ENCODE results near the gene CPNE4. TPM values are rescaled to one million over a fixed set of nuclear protein-coding genes. Genes with fewer than 3 reads are reported as not detected.

The CPNE4 gene
- total and polyA plus RNA-seq, 4 donors, result 0.02 to 1.6 (median 0.29) TPM

DNA sequence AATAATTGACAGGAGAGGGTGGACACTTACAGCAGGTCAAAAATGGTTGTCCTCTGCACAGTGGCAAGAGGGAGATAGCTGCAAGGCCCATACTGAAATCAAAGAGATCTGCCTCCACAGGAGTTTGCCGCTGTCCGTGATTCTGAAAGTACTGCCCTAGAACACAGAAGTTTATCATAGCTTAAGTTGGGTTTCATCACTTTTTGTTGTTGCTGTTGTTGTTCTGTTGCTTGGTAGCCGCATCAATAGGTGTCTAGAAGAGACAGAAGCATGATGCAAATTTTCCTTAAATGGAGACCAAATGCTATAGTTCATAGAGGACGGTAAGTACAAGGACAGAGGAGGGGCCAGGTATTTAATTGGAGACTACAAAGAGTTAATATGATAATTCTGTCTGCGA, 412.1 kb downstream of the CPNE4 start:
- no peak overlapping the region for H3K27ac ChIP-seq (ENCODE audit: low read depth in 1 of 2, low read length in 1 of 2)
- TF ChIP-seq CTCF (IDR thresholded peaks at IDR 0.05; ENCODE audit: control extremely low read depth, extremely low read depth), result no peak
- no peak overlapping the region for H3K9ac ChIP-seq (ENCODE audit: insufficient read depth in 1 of 2, low read length in 2 of 2)
- H3K4me1 ChIP-seq (ENCODE audit: control insufficient read depth in 5 of 5, insufficient read depth in 5 of 5, low read length in 5 of 5), result no peaks in the 10 kb centered on the region
- H3K9me3 ChIP-seq (ENCODE audit: control insufficient read depth in 4 of 4, insufficient read depth in 3 of 4, low read length in 3 of 4), result no peaks in the 10 kb centered on the region
- ATAC-seq (ENCODE audit: insufficient read depth, low FRiP score) (no peak), DNase-seq (no peak)
- WGBS, 2 donors, result 88 to 95% methylated on average over 5 of the region's 5 CpGs
- H3K27me3 ChIP-seq (ENCODE audit: control insufficient read depth in 3 of 3, insufficient read depth in 3 of 3, low read length in 2 of 3), result peaks cover 0 to 2% (median 0%) of the 10 kb centered on the region in 3 donors
- no peaks in the 10 kb centered on the region for H3K36me3 ChIP-seq (ENCODE audit: control insufficient read depth in 4 of 4, insufficient read depth in 4 of 4, low read length in 4 of 4)
- no peak overlapping the region for H3K4me3 ChIP-seq

DNA sequence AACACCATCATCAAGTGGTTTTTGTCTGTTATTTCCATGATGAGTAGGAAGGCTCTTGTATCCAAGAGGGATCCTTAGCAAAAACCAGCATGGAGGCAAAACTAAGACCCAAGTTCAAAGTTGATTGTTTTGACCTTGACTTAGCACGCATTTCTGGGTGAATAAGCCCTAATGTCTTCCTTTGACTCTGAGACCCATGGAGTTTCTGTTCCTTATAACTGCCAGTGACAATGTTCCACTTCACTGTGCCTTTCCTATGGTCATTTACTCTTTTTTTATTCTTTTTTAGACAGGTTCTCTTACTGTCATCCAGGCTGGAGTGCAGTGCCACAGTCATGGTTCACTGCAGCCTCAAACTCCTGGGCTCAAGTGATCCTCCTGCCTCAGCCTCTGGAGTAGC, 413.8 kb downstream of the CPNE4 start:
- TF ChIP-seq CTCF (IDR thresholded peaks at IDR 0.05; ENCODE audit: control extremely low read depth, extremely low read depth), result no peak
- Histone ChIP-seq H3K9ac (ENCODE audit: insufficient read depth in 1 of 2, low read length in 2 of 2) (no peak overlapping the region), H3K9me3 (ENCODE audit: control insufficient read depth in 4 of 4, insufficient read depth in 3 of 4, low read length in 3 of 4) (no peaks in the 10 kb centered on the region), H3K4me1 (ENCODE audit: control insufficient read depth in 5 of 5, insufficient read depth in 5 of 5, low read length in 5 of 5) (no peaks in the 10 kb centered on the region), H3K27me3 (ENCODE audit: control insufficient read depth in 3 of 3, insufficient read depth in 3 of 3, low read length in 2 of 3) (peaks cover 0 to 2% (median 0%) of the 10 kb centered on the region in 3 donors), H3K4me3 (no peak overlapping the region), H3K36me3 (ENCODE audit: control insufficient read depth in 4 of 4, insufficient read depth in 4 of 4, low read length in 4 of 4) (no peaks in the 10 kb centered on the region), H3K27ac (ENCODE audit: low read depth in 1 of 2, low read length in 1 of 2) (no peak overlapping the region)
- 74 to 85% methylated on average over 1 of the region's 1 CpG for WGBS, 2 donors
- no peak for ATAC-seq (ENCODE audit: insufficient read depth, low FRiP score)
- DNase-seq, result no peak

DNA sequence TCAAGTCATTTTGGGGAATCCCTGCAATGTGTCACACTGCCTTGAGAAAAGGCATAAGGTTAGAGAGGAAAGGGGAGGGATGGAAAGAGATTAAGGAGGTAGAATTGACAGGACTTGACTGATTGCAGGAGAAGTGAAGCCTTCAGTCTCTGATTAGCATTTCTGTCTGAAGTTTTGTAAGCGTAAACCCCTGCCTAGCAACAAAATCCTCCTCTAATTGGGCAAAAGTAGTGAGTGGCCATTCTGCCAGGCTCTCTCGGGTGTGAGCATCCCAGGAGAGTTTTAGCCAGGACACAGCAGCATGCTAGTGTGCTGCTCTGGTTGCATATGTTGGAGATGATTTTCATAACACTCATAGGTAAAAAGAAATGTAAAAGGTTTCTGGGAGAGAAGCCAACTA, 415.0 kb downstream of the CPNE4 start:
- TF ChIP-seq CTCF (IDR thresholded peaks at IDR 0.05; ENCODE audit: control extremely low read depth, extremely low read depth), result no peak
- Histone ChIP-seq H3K4me3 (no peak overlapping the region), H3K4me1 (ENCODE audit: control insufficient read depth in 5 of 5, insufficient read depth in 5 of 5, low read length in 5 of 5) (no peaks in the 10 kb centered on the region), H3K27ac (ENCODE audit: low read depth in 1 of 2, low read length in 1 of 2) (no peak overlapping the region), H3K9me3 (ENCODE audit: control insufficient read depth in 4 of 4, insufficient read depth in 3 of 4, low read length in 3 of 4) (no peaks in the 10 kb centered on the region), H3K27me3 (ENCODE audit: control insufficient read depth in 3 of 3, insufficient read depth in 3 of 3, low read length in 2 of 3) (peaks cover 0 to 2% (median 0%) of the 10 kb centered on the region in 3 donors), H3K36me3 (ENCODE audit: control insufficient read depth in 4 of 4, insufficient read depth in 4 of 4, low read length in 4 of 4) (no peaks in the 10 kb centered on the region), H3K9ac (ENCODE audit: insufficient read depth in 1 of 2, low read length in 2 of 2) (no peak overlapping the region)
- ATAC-seq (ENCODE audit: insufficient read depth, low FRiP score), result no peak
- 42 to 54% methylated on average over 2 of the region's 2 CpGs for WGBS, 2 donors
- DNase-seq, result no peak

DNA sequence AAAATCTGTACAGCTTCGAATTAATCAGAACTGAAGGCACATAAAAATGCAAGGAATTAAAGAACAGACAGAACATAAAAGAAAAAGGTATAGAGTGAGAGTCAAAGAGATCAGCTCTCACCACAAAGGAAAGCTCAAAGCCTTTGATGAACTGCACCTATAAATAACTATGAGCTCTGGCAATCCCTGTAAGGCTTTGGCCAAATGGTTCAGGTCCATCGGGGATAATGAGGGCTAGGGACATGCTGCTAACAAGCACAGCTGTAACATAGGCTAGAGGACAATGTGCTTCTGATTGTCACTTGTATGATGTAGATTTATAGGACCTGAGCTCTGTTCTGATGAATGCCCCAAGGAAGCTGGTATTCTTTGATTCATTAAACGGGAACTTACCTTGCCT, 418.1 kb downstream of the CPNE4 start:
- Histone ChIP-seq H3K27ac (ENCODE audit: low read depth in 1 of 2, low read length in 1 of 2) (no peak overlapping the region), H3K27me3 (ENCODE audit: control insufficient read depth in 3 of 3, insufficient read depth in 3 of 3, low read length in 2 of 3) (peaks cover 0 to 2% (median 0%) of the 10 kb centered on the region in 3 donors), H3K36me3 (ENCODE audit: control insufficient read depth in 4 of 4, insufficient read depth in 4 of 4, low read length in 4 of 4) (no peaks in the 10 kb centered on the region), H3K4me1 (ENCODE audit: control insufficient read depth in 5 of 5, insufficient read depth in 5 of 5, low read length in 5 of 5) (no peaks in the 10 kb centered on the region), H3K9ac (ENCODE audit: insufficient read depth in 1 of 2, low read length in 2 of 2) (no peak overlapping the region), H3K4me3 (no peak overlapping the region), H3K9me3 (ENCODE audit: control insufficient read depth in 4 of 4, insufficient read depth in 3 of 4, low read length in 3 of 4) (no peaks in the 10 kb centered on the region)
- no peak for TF ChIP-seq CTCF (IDR thresholded peaks at IDR 0.05; ENCODE audit: control extremely low read depth, extremely low read depth)
- 60 to 66% methylated on average over 3 of the region's 3 CpGs for WGBS, 2 donors
- DNase-seq (no peak), ATAC-seq (ENCODE audit: insufficient read depth, low FRiP score) (no peak)

All from lung (tissue), 12 donors.